ENCODE results near the gene TCF12.

The TCF12 gene

DNA sequence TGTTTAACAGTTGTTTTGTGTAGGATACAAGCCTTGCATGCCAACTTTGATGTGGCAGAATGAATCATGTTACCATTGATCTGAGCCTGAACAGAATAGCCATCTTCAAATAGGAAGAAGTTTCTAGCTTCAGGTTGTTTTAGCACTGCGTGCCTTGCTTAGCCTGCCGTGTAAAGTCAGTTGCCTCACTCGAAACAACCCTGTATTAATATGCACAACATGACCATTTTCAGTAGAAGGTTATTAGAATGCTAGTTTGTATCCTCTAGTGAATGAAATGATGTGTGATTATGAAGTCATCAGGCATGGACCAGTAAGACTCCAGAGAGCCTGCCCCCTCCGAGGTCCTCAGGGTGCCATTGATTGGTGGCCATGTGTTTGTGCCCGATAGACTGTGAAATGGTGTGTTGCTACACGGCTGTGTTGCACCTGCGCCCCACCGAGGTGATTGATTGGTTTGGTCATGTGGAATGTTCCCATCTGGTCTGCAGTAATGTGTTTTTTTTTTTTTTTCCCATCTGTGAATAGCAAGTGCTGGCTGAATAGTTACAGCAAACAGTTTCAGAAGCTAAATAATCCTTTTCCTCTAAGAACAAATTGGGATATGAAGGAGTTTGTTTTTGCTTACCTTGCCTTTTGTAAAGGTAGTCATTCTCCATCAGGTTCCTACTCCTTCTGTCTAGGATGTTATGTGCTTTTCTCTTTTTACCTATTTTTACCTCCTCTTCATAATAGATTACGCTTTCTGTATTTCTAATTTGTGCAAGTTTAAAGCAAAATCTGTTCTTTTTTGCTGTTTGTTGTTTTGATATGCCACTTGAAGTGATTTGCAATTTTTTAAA, 214.9 kb downstream of the TCF12 start:
- Histone ChIP-seq H3K4me1 (ENCODE audit: control insufficient read depth, insufficient read depth, low read length, poor library complexity, severe bottlenecking) (no peaks in the 10 kb centered on the region), H3K4me3 (ENCODE audit: insufficient read depth, low read depth, low read length, poor library complexity, severe bottlenecking) (no peak overlapping the region), H3K27ac (ENCODE audit: insufficient read depth, low read length, poor library complexity, severe bottlenecking) (no peak overlapping the region), H3K36me3 (ENCODE audit: control insufficient read depth, insufficient read depth, low read length) (no peaks in the 10 kb centered on the region), H3K27me3 (replicated peaks; ENCODE audit: control insufficient read depth, insufficient read depth, low read length, poor library complexity, severe bottlenecking) (no peaks in the 10 kb centered on the region), H3K9me3 (ENCODE audit: control insufficient read depth, low read length) (no peaks in the 10 kb centered on the region)
- no peak for DNase-seq

DNA sequence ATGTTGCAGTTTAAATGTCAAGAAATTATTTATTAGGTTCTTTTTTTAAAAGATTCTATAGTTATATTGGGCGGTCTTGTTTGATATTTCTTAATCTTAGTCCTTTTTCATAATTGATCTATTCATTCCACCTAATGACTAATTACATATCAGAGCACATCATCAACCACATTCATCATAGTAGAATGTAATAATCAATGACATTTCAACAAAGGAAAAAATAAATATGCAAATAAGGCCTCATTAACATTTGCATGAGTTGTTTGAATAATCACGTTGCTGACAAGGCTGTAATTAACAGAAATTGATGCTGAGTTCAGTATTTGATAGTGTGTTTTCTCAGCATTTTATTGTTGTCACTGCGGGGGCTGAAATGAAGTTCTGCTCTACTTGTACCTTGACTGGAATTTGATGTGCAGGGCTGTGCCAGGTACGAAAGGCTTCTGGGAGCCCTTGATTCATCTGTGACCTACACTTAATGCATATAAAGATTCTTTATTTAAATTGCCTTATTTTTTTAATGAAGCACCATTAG, 215.7 kb downstream of the TCF12 start:
- no peak for DNase-seq
- Histone ChIP-seq H3K4me3 (ENCODE audit: insufficient read depth, low read depth, low read length, poor library complexity, severe bottlenecking) (no peak overlapping the region), H3K27me3 (replicated peaks; ENCODE audit: control insufficient read depth, insufficient read depth, low read length, poor library complexity, severe bottlenecking) (no peaks in the 10 kb centered on the region), H3K9me3 (ENCODE audit: control insufficient read depth, low read length) (no peaks in the 10 kb centered on the region), H3K27ac (ENCODE audit: insufficient read depth, low read length, poor library complexity, severe bottlenecking) (no peak overlapping the region), H3K4me1 (ENCODE audit: control insufficient read depth, insufficient read depth, low read length, poor library complexity, severe bottlenecking) (no peaks in the 10 kb centered on the region), H3K36me3 (ENCODE audit: control insufficient read depth, insufficient read depth, low read length) (no peaks in the 10 kb centered on the region)

- H3K36me3 ChIP-seq (ENCODE audit: control insufficient read depth, insufficient read depth, low read length): no peaks in the 10 kb centered on the region
- no peak for DNase-seq
- H3K4me1 ChIP-seq (ENCODE audit: control insufficient read depth, insufficient read depth, low read length, poor library complexity, severe bottlenecking): no peaks in the 10 kb centered on the region
- H3K27me3 ChIP-seq (replicated peaks; ENCODE audit: control insufficient read depth, insufficient read depth, low read length, poor library complexity, severe bottlenecking): no peaks in the 10 kb centered on the region
- H3K4me3 ChIP-seq (ENCODE audit: insufficient read depth, low read depth, low read length, poor library complexity, severe bottlenecking): no peak overlapping the region
- H3K27ac ChIP-seq (ENCODE audit: insufficient read depth, low read length, poor library complexity, severe bottlenecking): no peak overlapping the region
- no peaks in the 10 kb centered on the region for H3K9me3 ChIP-seq (ENCODE audit: control insufficient read depth, low read length)
Measured at GRCh38 chr15:57134851-57135250, 216.4 kb downstream of the TCF12 start.

GRCh38 chr15:57135800-57136199, 217.4 kb downstream of the TCF12 start:
- Histone ChIP-seq H3K36me3 (ENCODE audit: control insufficient read depth, insufficient read depth, low read length) (no peaks in the 10 kb centered on the region), H3K27ac (ENCODE audit: insufficient read depth, low read length, poor library complexity, severe bottlenecking) (no peak overlapping the region), H3K4me3 (ENCODE audit: insufficient read depth, low read depth, low read length, poor library complexity, severe bottlenecking) (no peak overlapping the region), H3K27me3 (replicated peaks; ENCODE audit: control insufficient read depth, insufficient read depth, low read length, poor library complexity, severe bottlenecking) (no peaks in the 10 kb centered on the region), H3K4me1 (ENCODE audit: control insufficient read depth, insufficient read depth, low read length, poor library complexity, severe bottlenecking) (no peaks in the 10 kb centered on the region), H3K9me3 (ENCODE audit: control insufficient read depth, low read length) (no peaks in the 10 kb centered on the region)
- DNase-seq: no peak

GRCh38 chr15:57138349-57138788, 219.9 kb downstream of the TCF12 start:
- no peak for DNase-seq
- Histone ChIP-seq H3K9me3 (ENCODE audit: control insufficient read depth, low read length) (no peaks in the 10 kb centered on the region), H3K4me3 (ENCODE audit: insufficient read depth, low read depth, low read length, poor library complexity, severe bottlenecking) (no peak overlapping the region)

DNA sequence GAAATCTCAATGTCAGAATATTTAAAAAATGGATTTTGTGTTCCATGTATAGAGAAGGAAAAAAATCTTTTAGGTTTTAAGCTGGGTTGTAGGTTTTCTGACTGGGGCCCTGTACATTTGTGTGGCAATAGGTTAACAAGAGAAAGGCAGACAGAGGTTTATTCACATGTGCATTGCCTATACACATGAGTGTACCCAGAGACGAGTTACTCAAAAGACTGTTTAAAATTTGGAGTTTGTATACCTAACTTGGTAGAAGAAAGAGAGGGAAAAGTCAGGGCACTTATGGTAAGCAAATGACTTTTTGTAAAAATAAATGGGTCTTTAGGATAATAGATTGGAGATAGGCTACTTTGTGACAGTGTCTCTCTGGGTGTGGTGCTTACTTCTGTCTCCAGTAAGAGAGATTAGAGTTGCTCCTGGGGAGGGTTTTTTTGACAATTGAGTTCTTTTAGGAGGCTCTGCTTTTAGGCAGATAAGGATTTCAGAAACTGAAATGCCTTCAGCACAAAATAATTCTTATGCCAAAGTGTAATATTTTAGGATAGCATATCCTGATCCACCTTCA, 225.2 kb downstream of the TCF12 start:
- Histone ChIP-seq H3K36me3 (ENCODE audit: control insufficient read depth, insufficient read depth, low read length) (no peaks in the 10 kb centered on the region), H3K27me3 (replicated peaks; ENCODE audit: control insufficient read depth, insufficient read depth, low read length, poor library complexity, severe bottlenecking) (no peaks in the 10 kb centered on the region), H3K4me3 (ENCODE audit: insufficient read depth, low read depth, low read length, poor library complexity, severe bottlenecking) (no peak overlapping the region), H3K9me3 (ENCODE audit: control insufficient read depth, low read length) (no peaks in the 10 kb centered on the region), H3K4me1 (ENCODE audit: control insufficient read depth, insufficient read depth, low read length, poor library complexity, severe bottlenecking) (no peaks in the 10 kb centered on the region), H3K27ac (ENCODE audit: insufficient read depth, low read length, poor library complexity, severe bottlenecking) (no peak overlapping the region)
- no peak for DNase-seq

More at GRCh38 chr15:57138349-57138788, 219.9 kb downstream of the TCF12 start:
- Histone ChIP-seq H3K4me1 (ENCODE audit: control insufficient read depth, insufficient read depth, low read length, poor library complexity, severe bottlenecking) (no peaks in the 10 kb centered on the region), H3K27ac (ENCODE audit: insufficient read depth, low read length, poor library complexity, severe bottlenecking) (no peak overlapping the region), H3K36me3 (ENCODE audit: control insufficient read depth, insufficient read depth, low read length) (no peaks in the 10 kb centered on the region), H3K27me3 (replicated peaks; ENCODE audit: control insufficient read depth, insufficient read depth, low read length, poor library complexity, severe bottlenecking) (no peaks in the 10 kb centered on the region)

- H3K27me3 ChIP-seq (replicated peaks; ENCODE audit: control insufficient read depth, insufficient read depth, low read length, poor library complexity, severe bottlenecking): no peaks in the 10 kb centered on the region
- H3K9me3 ChIP-seq (ENCODE audit: control insufficient read depth, low read length): no peaks in the 10 kb centered on the region
- no peaks in the 10 kb centered on the region for H3K36me3 ChIP-seq (ENCODE audit: control insufficient read depth, insufficient read depth, low read length)
- no peaks in the 10 kb centered on the region for H3K4me1 ChIP-seq (ENCODE audit: control insufficient read depth, insufficient read depth, low read length, poor library complexity, severe bottlenecking)
- H3K27ac ChIP-seq (ENCODE audit: insufficient read depth, low read length, poor library complexity, severe bottlenecking): no peak overlapping the region
- no peak for DNase-seq
- H3K4me3 ChIP-seq (ENCODE audit: insufficient read depth, low read depth, low read length, poor library complexity, severe bottlenecking): no peak overlapping the region
Measured at GRCh38 chr15:57144448-57144847, 226.0 kb downstream of the TCF12 start.

DNA sequence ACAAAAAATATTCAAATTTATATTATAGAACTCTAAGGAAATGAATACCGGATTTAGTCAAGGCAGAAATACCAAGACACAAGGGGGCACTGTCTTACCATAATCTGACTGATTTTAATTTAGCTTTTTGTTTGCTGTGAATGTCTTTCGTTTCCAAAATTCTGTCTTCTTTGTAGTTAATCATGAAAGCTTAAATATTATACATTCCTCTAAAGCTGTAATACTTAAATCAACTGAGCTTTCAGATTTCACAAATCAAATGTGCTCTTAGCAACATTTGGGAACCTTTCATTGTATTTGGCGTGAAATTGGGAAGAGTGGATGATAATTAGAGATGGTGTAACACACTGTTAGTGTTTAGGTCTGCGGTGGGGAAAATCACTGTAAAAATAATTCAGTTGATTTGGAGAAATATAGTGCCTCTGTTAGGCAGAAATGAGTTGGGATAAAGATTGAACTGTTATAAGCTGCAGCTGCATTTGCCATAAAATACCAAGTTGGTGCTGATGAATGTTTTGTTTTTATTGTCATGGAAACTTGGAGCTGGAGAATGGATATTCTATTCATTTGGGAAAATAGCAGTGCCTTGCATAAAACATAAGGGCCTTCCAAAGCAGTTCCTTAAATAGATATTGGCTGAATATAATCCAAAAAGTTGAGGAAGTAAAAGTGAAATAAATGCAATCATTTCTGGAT, 228.2 kb downstream of the TCF12 start:
- no peaks in the 10 kb centered on the region for H3K4me1 ChIP-seq (ENCODE audit: control insufficient read depth, insufficient read depth, low read length, poor library complexity, severe bottlenecking)
- no peaks in the 10 kb centered on the region for H3K36me3 ChIP-seq (ENCODE audit: control insufficient read depth, insufficient read depth, low read length)
- no peaks in the 10 kb centered on the region for H3K27me3 ChIP-seq (replicated peaks; ENCODE audit: control insufficient read depth, insufficient read depth, low read length, poor library complexity, severe bottlenecking)
- H3K4me3 ChIP-seq (ENCODE audit: insufficient read depth, low read depth, low read length, poor library complexity, severe bottlenecking): no peak overlapping the region
- no peaks in the 10 kb centered on the region for H3K9me3 ChIP-seq (ENCODE audit: control insufficient read depth, low read length)
- DNase-seq: no peak
- no peak overlapping the region for H3K27ac ChIP-seq (ENCODE audit: insufficient read depth, low read length, poor library complexity, severe bottlenecking)

DNA sequence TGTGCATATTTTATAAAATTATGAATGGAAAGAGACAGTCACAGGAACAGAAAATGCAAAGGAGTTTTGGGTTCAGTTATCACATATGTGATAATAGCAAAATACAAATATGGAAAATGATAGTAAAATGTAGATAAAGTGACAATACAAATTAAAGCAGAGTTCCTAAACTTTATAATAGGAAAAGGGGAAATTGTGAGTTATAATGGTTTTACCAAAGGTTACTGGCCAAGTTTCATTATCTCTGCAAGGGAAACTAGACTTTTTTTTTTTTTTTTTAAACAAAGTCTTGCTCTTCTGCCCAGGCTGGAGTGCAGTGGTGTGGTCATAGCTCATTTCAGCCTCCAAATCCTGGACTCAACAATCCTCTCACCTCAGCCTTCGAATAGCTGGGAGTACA, 229.2 kb downstream of the TCF12 start:
- no peak overlapping the region for H3K4me3 ChIP-seq (ENCODE audit: insufficient read depth, low read depth, low read length, poor library complexity, severe bottlenecking)
- no peak overlapping the region for H3K27ac ChIP-seq (ENCODE audit: insufficient read depth, low read length, poor library complexity, severe bottlenecking)
- no peaks in the 10 kb centered on the region for H3K36me3 ChIP-seq (ENCODE audit: control insufficient read depth, insufficient read depth, low read length)
- H3K27me3 ChIP-seq (replicated peaks; ENCODE audit: control insufficient read depth, insufficient read depth, low read length, poor library complexity, severe bottlenecking): no peaks in the 10 kb centered on the region
- H3K4me1 ChIP-seq (ENCODE audit: control insufficient read depth, insufficient read depth, low read length, poor library complexity, severe bottlenecking): no peaks in the 10 kb centered on the region
- H3K9me3 ChIP-seq (ENCODE audit: control insufficient read depth, low read length): no peaks in the 10 kb centered on the region
- DNase-seq: no peak

DNA sequence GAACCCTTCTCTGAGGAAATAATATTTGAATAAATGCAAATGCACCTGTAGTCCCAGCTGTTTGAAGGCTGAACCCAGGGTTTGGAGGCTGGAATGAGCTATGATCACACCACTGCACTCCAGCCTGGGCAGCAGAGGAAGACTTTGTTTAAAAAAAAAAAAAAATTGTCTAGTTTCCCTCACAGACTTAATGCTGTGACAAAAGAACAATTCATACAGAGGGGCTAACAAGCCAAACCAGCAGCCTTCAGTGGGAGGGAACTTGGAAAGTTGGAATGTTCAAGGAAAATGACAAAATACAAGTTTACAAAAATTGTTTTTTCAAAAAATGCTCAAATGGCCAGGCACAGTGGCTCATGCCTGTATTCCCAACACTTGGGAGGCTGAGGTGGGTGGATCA, 229.8 kb downstream of the TCF12 start:
- H3K36me3 ChIP-seq (ENCODE audit: control insufficient read depth, insufficient read depth, low read length): no peaks in the 10 kb centered on the region
- H3K27ac ChIP-seq (ENCODE audit: insufficient read depth, low read length, poor library complexity, severe bottlenecking): no peak overlapping the region
- H3K27me3 ChIP-seq (replicated peaks; ENCODE audit: control insufficient read depth, insufficient read depth, low read length, poor library complexity, severe bottlenecking): no peaks in the 10 kb centered on the region
- no peak for DNase-seq
- H3K9me3 ChIP-seq (ENCODE audit: control insufficient read depth, low read length): no peaks in the 10 kb centered on the region
- H3K4me1 ChIP-seq (ENCODE audit: control insufficient read depth, insufficient read depth, low read length, poor library complexity, severe bottlenecking): no peaks in the 10 kb centered on the region
- no peak overlapping the region for H3K4me3 ChIP-seq (ENCODE audit: insufficient read depth, low read depth, low read length, poor library complexity, severe bottlenecking)
